Activated CD4-positive, alpha-beta T cell treated with anti-CD3 and anti-CD28 coated beads, Interleukin-2, amount 10 ng/mL, durations not matched to agents 24 days and 14 days (primary cell): ENCODE measurements around the gene TMEM132D. TPM values are rescaled to one million over a fixed set of nuclear protein-coding genes. Genes with fewer than 3 reads are reported as not detected.

Experiments
- DNase-seq: peaks from one replicate; pipeline ENCODE4 v3.0.0; 2022
- H3K27ac Mint-ChIP-seq: one replicate; pipeline ENCODE4 v1.8.0; 2022; ENCODE audit warnings: mild to moderate bottlenecking, mixed read lengths
- H3K27me3 Mint-ChIP-seq: one replicate; pipeline ENCODE4 v1.8.0; 2022; ENCODE audit warnings: mixed read lengths
- H3K36me3 Mint-ChIP-seq: one replicate; pipeline ENCODE4 v1.8.0; 2022; ENCODE audit warnings: low read depth, mild to moderate bottlenecking, mixed read lengths
- H3K4me1 Mint-ChIP-seq: one replicate; pipeline ENCODE4 v1.8.0; 2021; ENCODE audit warnings: mixed read lengths
- H3K4me3 Mint-ChIP-seq: one replicate; pipeline ENCODE4 v1.8.0; 2022; ENCODE audit warnings: mild to moderate bottlenecking, moderate library complexity, mixed read lengths
- H3K9me3 Mint-ChIP-seq: one replicate; pipeline ENCODE4 v1.8.0; 2021; ENCODE audit warnings: mixed read lengths
- intact Hi-C: fragments of 100-400 bp; cut with micrococcal nuclease; formaldehyde crosslinking; loops from one replicate; pipeline ENCODE4 v1.15.1; 2023
- total RNA-seq: library from RNA; stranded (reverse); gene quantifications from 2 replicates; pipeline ENCODE4 v1.2.3, GENCODE V29; 2022

The TMEM132D gene
- total RNA-seq, 1 donor from 2014 or later = not detected

- Mint-ChIP-seq H3K4me1 (no peaks in the 10 kb centered on the region), H3K36me3 (no peaks in the 10 kb centered on the region), H3K27me3 (no peaks in the 10 kb centered on the region), H3K9me3 (no peaks in the 10 kb centered on the region), H3K4me3 (no peak overlapping the region), H3K27ac (no peak overlapping the region)
- DNase-seq = no peak
- intact Hi-C loops = no loop called here
Measured at GRCh38 chr12:129163461-129163860, 740.4 kb downstream of the TMEM132D start.

- no peaks in the 10 kb centered on the region for H3K4me1 Mint-ChIP-seq
- DNase-seq = no peak
- no peaks in the 10 kb centered on the region for H3K9me3 Mint-ChIP-seq
- H3K36me3 Mint-ChIP-seq = no peaks in the 10 kb centered on the region
- no peak overlapping the region for H3K4me3 Mint-ChIP-seq
- intact Hi-C loops = no loop called here
- no peaks in the 10 kb centered on the region for H3K27me3 Mint-ChIP-seq
- no peak overlapping the region for H3K27ac Mint-ChIP-seq
Measured at GRCh38 chr12:129162805-129163204, 741.0 kb downstream of the TMEM132D start.

- intact Hi-C loops = no loop called here
- DNase-seq = no peak
- no peaks in the 10 kb centered on the region for H3K4me1 Mint-ChIP-seq
- no peak overlapping the region for H3K4me3 Mint-ChIP-seq
- H3K9me3 Mint-ChIP-seq = no peaks in the 10 kb centered on the region
- no peaks in the 10 kb centered on the region for H3K36me3 Mint-ChIP-seq
- H3K27ac Mint-ChIP-seq = no peak overlapping the region
- no peaks in the 10 kb centered on the region for H3K27me3 Mint-ChIP-seq
Measured at GRCh38 chr12:129161511-129161910, 742.3 kb downstream of the TMEM132D start.

- no peaks in the 10 kb centered on the region for H3K36me3 Mint-ChIP-seq
- no peaks in the 10 kb centered on the region for H3K4me1 Mint-ChIP-seq
- intact Hi-C loops = no loop called here
- H3K4me3 Mint-ChIP-seq = no peak overlapping the region
- H3K27me3 Mint-ChIP-seq = no peaks in the 10 kb centered on the region
- no peak for DNase-seq
- no peak overlapping the region for H3K27ac Mint-ChIP-seq
- H3K9me3 Mint-ChIP-seq = no peaks in the 10 kb centered on the region
Measured at GRCh38 chr12:129160282-129160681, 743.5 kb downstream of the TMEM132D start.

- H3K36me3 Mint-ChIP-seq = no peaks in the 10 kb centered on the region
- H3K9me3 Mint-ChIP-seq = no peaks in the 10 kb centered on the region
- H3K4me3 Mint-ChIP-seq = no peak overlapping the region
- no peak for DNase-seq
- no peaks in the 10 kb centered on the region for H3K27me3 Mint-ChIP-seq
- no peaks in the 10 kb centered on the region for H3K4me1 Mint-ChIP-seq
- intact Hi-C loops = no loop called here
- H3K27ac Mint-ChIP-seq = no peak overlapping the region
Measured at GRCh38 chr12:129152351-129153104, 751.3 kb downstream of the TMEM132D start.

GRCh38 chr12:129150721-129151120, 753.1 kb downstream of the TMEM132D start:
- intact Hi-C loops = no loop called here
- Mint-ChIP-seq H3K9me3 (no peaks in the 10 kb centered on the region), H3K4me1 (no peaks in the 10 kb centered on the region), H3K36me3 (no peaks in the 10 kb centered on the region), H3K27me3 (no peaks in the 10 kb centered on the region), H3K27ac (no peak overlapping the region), H3K4me3 (no peak overlapping the region)
- DNase-seq = no peak

GRCh38 chr12:129145381-129145780, 758.4 kb downstream of the TMEM132D start:
- intact Hi-C loops = no loop called here
- Mint-ChIP-seq H3K27me3 (no peaks in the 10 kb centered on the region), H3K27ac (no peak overlapping the region), H3K4me1 (no peaks in the 10 kb centered on the region), H3K4me3 (no peak overlapping the region), H3K9me3 (no peaks in the 10 kb centered on the region), H3K36me3 (no peaks in the 10 kb centered on the region)
- no peak for DNase-seq

GRCh38 chr12:129138776-129139175, 765.0 kb downstream of the TMEM132D start:
- no peak overlapping the region for H3K4me3 Mint-ChIP-seq
- H3K9me3 Mint-ChIP-seq = no peaks in the 10 kb centered on the region
- no peaks in the 10 kb centered on the region for H3K27me3 Mint-ChIP-seq
- no peaks in the 10 kb centered on the region for H3K4me1 Mint-ChIP-seq
- DNase-seq = no peak
- intact Hi-C loops = no loop called here
- H3K27ac Mint-ChIP-seq = no peak overlapping the region
- H3K36me3 Mint-ChIP-seq = no peaks in the 10 kb centered on the region

- Mint-ChIP-seq H3K4me3 (no peak overlapping the region), H3K27ac (no peak overlapping the region), H3K4me1 (no peaks in the 10 kb centered on the region), H3K36me3 (no peaks in the 10 kb centered on the region), H3K27me3 (no peaks in the 10 kb centered on the region), H3K9me3 (no peaks in the 10 kb centered on the region)
- intact Hi-C loops = no loop called here
- no peak for DNase-seq
Measured at GRCh38 chr12:129136694-129137325, 767.0 kb downstream of the TMEM132D start.

- H3K36me3 Mint-ChIP-seq = no peaks in the 10 kb centered on the region
- H3K4me3 Mint-ChIP-seq = no peak overlapping the region
- DNase-seq = no peak
- no peaks in the 10 kb centered on the region for H3K4me1 Mint-ChIP-seq
- no peak overlapping the region for H3K27ac Mint-ChIP-seq
- no peaks in the 10 kb centered on the region for H3K27me3 Mint-ChIP-seq
- intact Hi-C loops = no loop called here
- peaks cover 4% of the 10 kb centered on the region for H3K9me3 Mint-ChIP-seq
Measured at GRCh38 chr12:129127771-129128170, 776.1 kb downstream of the TMEM132D start.

- H3K27ac Mint-ChIP-seq = no peak overlapping the region
- intact Hi-C loops = no loop called here
- H3K4me3 Mint-ChIP-seq = no peak overlapping the region
- H3K27me3 Mint-ChIP-seq = no peaks in the 10 kb centered on the region
- H3K36me3 Mint-ChIP-seq = no peaks in the 10 kb centered on the region
- peaks cover 4% of the 10 kb centered on the region for H3K9me3 Mint-ChIP-seq
- no peak for DNase-seq
- no peaks in the 10 kb centered on the region for H3K4me1 Mint-ChIP-seq
Measured at GRCh38 chr12:129127211-129127610, 776.6 kb downstream of the TMEM132D start.

- Mint-ChIP-seq H3K27me3 (no peaks in the 10 kb centered on the region), H3K36me3 (no peaks in the 10 kb centered on the region), H3K9me3 (peaks cover 6% of the 10 kb centered on the region)
Measured at GRCh38 chr12:129119537-129119936, 784.3 kb downstream of the TMEM132D start.

GRCh38 chr12:129115558-129115957, 788.3 kb downstream of the TMEM132D start:
- no peak overlapping the region for H3K4me3 Mint-ChIP-seq
- H3K4me1 Mint-ChIP-seq = no peaks in the 10 kb centered on the region
- H3K36me3 Mint-ChIP-seq = no peaks in the 10 kb centered on the region
- peaks cover 6% of the 10 kb centered on the region for H3K9me3 Mint-ChIP-seq
- intact Hi-C loops = no loop called here
- no peak for DNase-seq
- no peaks in the 10 kb centered on the region for H3K27me3 Mint-ChIP-seq
- H3K27ac Mint-ChIP-seq = no peak overlapping the region

More at GRCh38 chr12:129119537-129119936, 784.3 kb downstream of the TMEM132D start:
- Mint-ChIP-seq H3K4me1 (no peaks in the 10 kb centered on the region), H3K4me3 (no peak overlapping the region), H3K27ac (no peak overlapping the region)
- intact Hi-C loops = no loop called here
- DNase-seq = no peak

- Mint-ChIP-seq H3K27me3 (no peaks in the 10 kb centered on the region), H3K4me3 (no peak overlapping the region), H3K36me3 (no peaks in the 10 kb centered on the region), H3K27ac (no peak overlapping the region), H3K9me3 (peaks cover 3% of the 10 kb centered on the region), H3K4me1 (no peaks in the 10 kb centered on the region)
- intact Hi-C loops = no loop called here
- DNase-seq = no peak
Measured at GRCh38 chr12:129110575-129110974, 793.2 kb downstream of the TMEM132D start.
